Stimulated activated CD8-positive, alpha-beta memory T cell treated with anti-CD3 and anti-CD28 coated beads, Interleukin-15, amount 100 ng/mL, for 48 hours (primary cell): ENCODE measurements around the gene TMEM31.

Source experiments
- DNase-seq, 2 donors: peaks; one replicate each; pipeline ENCODE4 v3.0.0-alpha.2; 2020; ENCODE audit warnings: low read depth in 2 of 2

TMEM31 gene

GRCh38 chrX:103710609-103711008 lies at the start of gene TMEM31:
Gene TMEM31 (plus strand): TSS chrX:103710909. CDS start chrX:103712259, 1,350 bp downstream.
- DNase-seq = no peak

- DNase-seq = no peak
Measured at GRCh38 chrX:103663981-103664762, 46.5 kb upstream of the TMEM31 start.

GRCh38 chrX:103666202-103667107 lies 44.3 kb upstream of the TMEM31 start:
- no peak for DNase-seq

- no peak for DNase-seq
Measured at GRCh38 chrX:103669745-103670144, 41.0 kb upstream of the TMEM31 start.

GRCh38 chrX:103674531-103675454 lies 35.9 kb upstream of the TMEM31 start:
- DNase-seq = no peak

- no peak for DNase-seq
Measured at GRCh38 chrX:103678199-103678993, 32.3 kb upstream of the TMEM31 start.

GRCh38 chrX:103681443-103681842 lies 29.3 kb upstream of the TMEM31 start:
- DNase-seq = no peak

- DNase-seq = no peak
Measured at GRCh38 chrX:103685396-103685795, 25.3 kb upstream of the TMEM31 start.

GRCh38 chrX:103686199-103687072 lies 24.3 kb upstream of the TMEM31 start, which contains the start of gene MORF4L2:
Gene MORF4L2 (minus strand): TSS chrX:103686699. CDS start chrX:103677027, 9,672 bp downstream.
- peak; percentile 81 for DNase-seq

GRCh38 chrX:103687073-103687695 lies 23.5 kb upstream of the TMEM31 start:
- DNase-seq = peak; percentile 71 to 72

GRCh38 chrX:103687696-103688201 lies 23.0 kb upstream of the TMEM31 start:
- DNase-seq = peak in 1 of 2 donors; percentile 4

- no peak for DNase-seq
Measured at GRCh38 chrX:103688946-103689345, 21.8 kb upstream of the TMEM31 start.

- no peak for DNase-seq
Measured at GRCh38 chrX:103691059-103691458, 19.6 kb upstream of the TMEM31 start.

GRCh38 chrX:103697687-103698086 lies 13.0 kb upstream of the TMEM31 start:
- DNase-seq = no peak

GRCh38 chrX:103699243-103699642 lies 11.5 kb upstream of the TMEM31 start:
- DNase-seq = no peak

- DNase-seq = no peak
Measured at GRCh38 chrX:103704863-103705262, 5.8 kb upstream of the TMEM31 start.

GRCh38 chrX:103716962-103717361 lies 6.3 kb downstream of the TMEM31 start:
- no peak for DNase-seq

GRCh38 chrX:103718120-103718519 lies 7.4 kb downstream of the TMEM31 start:
- DNase-seq = no peak

GRCh38 chrX:103722505-103722904 lies 11.8 kb downstream of the TMEM31 start:
- no peak for DNase-seq
